Activated T-helper 1 cell treated with Interleukin-2 at 50 U/mL for 16 hours (primary cell): ENCODE data around the gene REL.
"Not testable (repeated sequence)": the region's sequence is repeated elsewhere in the genome, so short reads cannot be mapped to it uniquely, and the experiment has no call there.

ENCODE experiments used
- DNase-seq: peaks from one replicate; pipeline ENCODE4 v3.0.0-alpha.2; 2020; ENCODE audit warnings: low read depth

Gene REL

DNA sequence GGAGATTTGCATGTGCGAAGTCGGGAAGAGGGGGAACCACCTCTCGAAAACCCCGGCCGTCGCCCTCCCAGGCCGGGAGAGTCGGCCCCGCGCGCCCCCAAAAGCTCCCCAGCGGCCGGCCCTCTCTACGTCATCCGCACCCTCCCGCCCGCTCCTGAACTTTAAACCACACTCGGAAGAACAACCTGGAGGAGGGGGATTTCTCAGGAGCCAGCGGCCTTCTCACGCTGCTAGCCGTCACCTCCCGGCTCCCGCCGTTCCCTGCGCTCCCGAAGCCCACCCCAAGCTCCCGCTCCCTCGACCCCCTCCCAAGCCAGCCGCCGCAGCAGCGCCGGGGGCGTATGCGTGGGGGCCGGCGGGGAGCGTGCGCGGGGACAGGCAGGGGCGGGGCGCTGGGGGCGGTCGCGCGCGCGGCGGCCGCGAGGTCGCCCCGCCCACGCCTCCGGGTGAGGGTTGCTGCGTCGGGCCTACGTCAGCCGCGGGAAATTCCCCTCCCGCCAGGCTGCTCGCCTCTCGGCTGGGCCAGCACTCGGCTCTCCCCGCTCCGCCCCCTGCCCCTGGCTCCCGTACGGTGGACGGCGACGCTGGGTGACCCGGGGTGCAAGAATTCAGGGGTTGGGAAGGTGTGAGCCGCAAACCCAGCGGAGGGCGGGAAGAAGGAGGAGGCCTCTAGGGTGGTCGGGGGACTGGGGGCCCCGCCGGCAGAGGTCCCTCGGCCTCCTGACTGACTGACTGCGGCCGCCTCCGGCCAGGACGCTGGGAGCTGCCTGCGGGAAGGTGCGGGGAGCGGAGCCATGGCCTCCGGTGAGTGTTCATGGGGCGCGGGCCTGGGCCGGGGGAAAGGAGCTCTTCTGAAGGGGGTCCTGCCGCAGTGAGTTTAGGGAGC lies at the start of gene REL:
Gene REL, plus strand, starts transcription at position 528 of the 886 bp plus-strand sequence. Its CDS starts 267 bp downstream, at position 795.
- DNase-seq: peak; percentile 85

DNA sequence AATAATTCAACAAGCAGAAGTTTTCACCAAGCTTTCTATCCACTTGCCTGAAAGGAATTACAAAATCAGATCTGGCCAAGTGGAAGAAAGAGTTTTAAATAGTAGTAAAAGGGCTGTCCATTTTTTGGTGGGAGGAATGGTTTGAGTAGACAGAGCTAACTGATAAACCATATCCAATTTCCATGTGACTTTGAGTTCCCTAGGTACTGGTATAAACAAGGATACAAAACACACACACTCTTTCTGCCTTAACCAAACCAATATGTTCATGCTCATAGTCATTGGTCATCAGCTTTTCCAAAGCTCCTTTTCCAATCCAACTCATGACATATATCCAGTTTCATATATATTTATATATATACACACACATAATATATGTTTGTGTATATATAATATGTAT lies 49.5 kb upstream of the REL start:
- DNase-seq: no peak

DNA sequence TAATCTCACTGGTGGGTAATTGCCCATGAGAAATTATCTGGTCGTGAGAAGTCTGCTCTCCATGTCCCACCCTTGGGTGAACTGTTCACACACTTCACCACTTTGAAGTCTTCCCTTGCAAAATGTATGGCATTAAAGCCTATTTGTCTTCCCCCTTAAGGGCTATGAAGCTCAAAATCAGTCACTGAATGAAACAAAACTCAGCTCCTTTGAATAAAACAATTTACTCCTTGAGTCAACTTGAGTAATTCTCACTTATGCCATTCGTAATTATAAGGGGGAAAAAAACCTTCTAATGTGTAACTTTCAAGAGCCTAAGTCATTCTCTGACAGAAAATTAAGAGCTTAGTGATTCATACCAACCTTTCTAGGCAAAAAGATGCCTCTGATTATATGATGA lies 48.8 kb upstream of the REL start:
- no peak for DNase-seq

DNA sequence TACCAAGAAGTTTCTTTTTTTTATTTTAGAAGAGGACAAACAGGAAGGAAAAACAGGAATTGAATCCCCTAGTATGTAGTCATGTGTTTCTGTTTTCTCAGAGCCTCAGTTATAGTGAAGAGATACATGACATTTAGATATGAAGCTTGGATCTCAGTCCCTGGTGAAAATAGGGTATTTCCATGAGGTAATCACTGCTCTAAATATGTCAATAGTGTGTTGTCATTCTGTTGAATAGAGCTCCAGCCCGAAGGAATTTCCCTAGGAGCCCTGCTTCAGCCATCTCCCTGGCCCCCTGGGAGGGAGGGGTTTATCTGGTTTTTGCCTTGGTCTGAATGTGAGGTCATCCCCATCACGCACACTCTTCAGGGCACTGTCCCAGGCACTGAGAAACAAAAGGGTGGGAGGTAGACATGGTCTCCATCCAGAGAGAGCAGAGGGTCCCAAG lies 47.1 kb upstream of the REL start:
- DNase-seq: no peak

- no peak for DNase-seq
Observed at GRCh38 chr2:60836491-60836890, 44.9 kb upstream of the REL start.

DNA sequence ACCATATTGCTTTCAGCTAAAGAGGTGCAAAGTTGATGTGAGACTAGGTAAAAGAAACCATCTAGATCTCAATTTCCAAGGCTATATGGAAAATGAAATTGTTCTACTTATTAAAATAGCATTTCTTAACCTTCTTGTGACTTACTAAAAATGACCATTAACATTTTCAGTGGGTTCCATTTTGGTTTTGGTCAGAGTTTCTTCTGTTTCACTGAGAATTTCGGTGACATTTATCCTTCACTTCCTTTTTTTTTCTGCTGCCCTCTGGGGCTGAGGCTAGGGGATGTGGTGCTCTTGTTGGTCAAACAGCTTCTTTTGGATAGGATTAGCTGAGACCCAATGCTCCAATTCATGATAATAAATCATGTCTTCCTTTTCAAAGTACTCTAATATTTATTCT lies 44.3 kb upstream of the REL start:
- no peak for DNase-seq

GRCh38 chr2:60838481-60838880 lies 42.9 kb upstream of the REL start:
- DNase-seq: no peak

GRCh38 chr2:60839126-60839813 lies 42.1 kb upstream of the REL start:
- DNase-seq: no peak

- no peak for DNase-seq
Observed at GRCh38 chr2:60840880-60841279, 40.5 kb upstream of the REL start.

- no peak for DNase-seq
Observed at GRCh38 chr2:60843006-60843405, 38.4 kb upstream of the REL start.

DNA sequence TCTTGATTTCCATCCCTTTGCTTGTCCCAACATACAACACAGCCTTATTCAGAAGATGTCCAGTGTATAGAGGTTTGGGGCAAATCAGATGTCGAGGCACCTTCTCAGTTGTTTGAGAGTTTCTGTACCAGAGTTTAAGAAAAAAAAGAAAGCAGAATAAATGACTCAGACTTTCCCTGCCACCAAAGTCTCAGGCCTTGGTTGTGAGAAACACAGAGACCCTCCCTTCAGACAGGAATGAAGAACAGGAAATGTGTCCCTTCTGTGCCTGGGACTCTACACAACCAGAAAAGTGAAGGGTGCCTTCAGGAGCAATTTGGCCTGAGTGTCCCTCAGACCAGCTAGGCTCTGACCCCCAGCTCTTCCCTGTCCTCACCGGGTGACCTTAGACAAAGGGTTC lies 37.3 kb upstream of the REL start:
- DNase-seq: no peak

DNA sequence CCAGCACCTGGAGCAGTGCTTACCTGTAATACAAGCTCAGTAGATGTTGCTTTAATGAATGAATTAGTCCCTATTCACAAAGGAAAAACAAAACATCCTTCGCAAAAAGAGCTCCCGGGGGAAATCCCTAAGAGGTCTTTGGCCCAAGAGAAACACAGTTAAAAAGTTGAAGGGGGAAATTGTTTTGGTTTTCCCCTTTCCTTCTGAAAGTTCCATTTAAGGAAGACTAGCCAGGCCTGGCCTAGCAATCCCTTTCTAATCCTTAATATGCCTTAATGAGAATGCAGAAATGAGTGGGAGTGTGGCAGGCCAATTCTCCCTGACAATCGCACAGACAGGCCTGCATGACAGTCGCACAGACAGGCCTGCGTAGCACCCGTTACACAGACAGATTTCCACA lies 33.5 kb upstream of the REL start:
- DNase-seq: no peak

DNA sequence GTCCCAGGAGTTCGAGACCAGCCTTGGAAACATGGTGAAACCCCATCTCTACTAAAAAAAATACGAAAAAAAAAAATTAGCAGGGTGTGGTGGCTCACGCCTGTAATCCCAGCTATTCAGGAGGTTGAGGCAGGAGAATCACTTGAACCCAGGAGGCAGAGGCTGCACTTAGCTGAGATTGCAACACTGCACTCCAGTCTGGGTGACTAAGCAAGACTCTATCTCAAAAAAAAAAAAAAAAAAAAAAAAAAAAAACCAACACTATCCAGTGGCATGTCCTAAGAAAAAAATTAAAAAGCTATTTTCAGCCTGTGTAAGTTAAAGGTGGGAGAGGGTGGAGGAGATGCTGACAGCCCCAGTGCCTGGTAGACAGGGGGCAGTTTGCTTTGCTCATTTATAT lies 32.2 kb upstream of the REL start:
- no peak for DNase-seq

GRCh38 chr2:60852282-60852860 lies 29.0 kb upstream of the REL start:
- no peak for DNase-seq

DNA sequence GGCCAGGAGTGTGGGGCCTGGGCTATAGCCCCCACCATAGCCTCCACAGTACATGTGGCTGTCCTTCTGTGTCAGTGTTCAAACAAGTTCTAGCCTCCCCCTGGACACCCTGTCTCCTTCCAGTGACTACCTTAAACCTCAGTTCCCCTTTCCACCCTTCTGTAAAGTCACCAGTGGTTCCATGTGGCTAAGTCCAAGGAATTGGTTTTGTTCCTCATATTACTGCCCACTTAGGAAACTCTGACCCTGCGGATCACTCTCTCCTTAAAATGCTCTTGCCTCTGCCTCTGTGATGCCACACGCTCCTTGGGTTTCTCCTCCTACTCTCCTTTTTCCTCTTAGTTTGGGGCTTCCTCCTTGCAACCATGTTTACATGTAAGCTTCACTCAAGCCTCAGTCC lies 27.8 kb upstream of the REL start:
- no peak for DNase-seq

DNA sequence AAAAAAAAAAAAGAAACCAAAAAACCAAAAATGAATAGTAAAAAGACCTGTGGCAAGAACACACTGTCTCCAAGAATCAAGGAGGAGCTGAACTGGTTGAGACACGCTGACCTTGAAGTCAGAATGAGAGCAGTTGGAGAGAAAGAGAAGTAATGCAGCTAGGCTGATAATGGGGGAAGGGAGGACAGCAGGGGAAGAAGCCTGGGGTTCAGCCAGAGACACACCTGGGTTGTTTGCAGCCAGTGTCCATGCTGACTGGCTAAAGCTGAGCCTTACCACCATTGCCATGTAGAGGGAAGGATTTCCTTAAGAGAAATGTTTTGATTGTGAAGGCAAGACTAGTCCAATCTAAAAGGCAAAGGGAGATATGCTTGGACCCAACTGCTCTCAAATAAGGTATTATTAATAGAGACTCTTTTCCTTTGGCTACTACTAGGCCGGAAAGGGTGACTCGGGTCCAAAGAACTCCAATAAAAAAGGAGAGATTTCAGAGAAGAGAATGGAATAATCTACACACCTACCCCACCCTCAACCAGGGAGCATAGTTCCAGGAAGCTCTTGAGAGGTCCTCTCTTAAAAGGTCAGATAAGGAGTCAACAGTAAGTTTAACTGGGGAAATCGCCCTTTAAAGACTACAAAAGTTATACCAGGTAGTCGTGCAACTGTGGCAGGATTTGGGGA lies 25.2 kb upstream of the REL start:
- DNase-seq: no peak

- DNase-seq: no peak
Observed at GRCh38 chr2:60857056-60857455, 24.3 kb upstream of the REL start.

DNA sequence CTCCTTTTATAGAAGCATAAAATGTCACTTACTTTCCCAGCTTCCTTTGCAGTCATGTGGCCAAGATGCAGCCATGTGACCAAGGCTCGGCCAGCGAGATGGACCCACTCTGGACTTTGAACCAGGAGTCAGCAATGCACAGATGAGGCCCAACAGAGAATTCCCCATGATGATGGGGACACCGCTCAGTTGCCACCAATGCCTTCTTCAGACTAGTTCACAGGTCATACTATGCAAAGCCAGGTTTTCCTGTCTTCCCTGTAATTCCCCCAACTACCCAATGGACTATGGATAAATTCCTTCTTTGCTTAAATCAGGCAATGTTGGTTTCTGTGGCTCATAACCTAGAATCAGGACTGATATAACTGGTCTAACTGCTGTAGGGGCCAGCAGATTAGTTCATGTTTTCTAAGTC lies 22.5 kb upstream of the REL start:
- no peak for DNase-seq

GRCh38 chr2:60861736-60862135 lies 19.6 kb upstream of the REL start:
- no peak for DNase-seq

GRCh38 chr2:60862642-60863041 lies 18.7 kb upstream of the REL start:
- no peak for DNase-seq

GRCh38 chr2:60865361-60865760 lies 16.0 kb upstream of the REL start:
- DNase-seq: not testable (repeated sequence)

- no peak for DNase-seq
Observed at GRCh38 chr2:60867007-60867406, 14.4 kb upstream of the REL start.
